ENCODE measurements around the gene SNAP25.

DNA sequence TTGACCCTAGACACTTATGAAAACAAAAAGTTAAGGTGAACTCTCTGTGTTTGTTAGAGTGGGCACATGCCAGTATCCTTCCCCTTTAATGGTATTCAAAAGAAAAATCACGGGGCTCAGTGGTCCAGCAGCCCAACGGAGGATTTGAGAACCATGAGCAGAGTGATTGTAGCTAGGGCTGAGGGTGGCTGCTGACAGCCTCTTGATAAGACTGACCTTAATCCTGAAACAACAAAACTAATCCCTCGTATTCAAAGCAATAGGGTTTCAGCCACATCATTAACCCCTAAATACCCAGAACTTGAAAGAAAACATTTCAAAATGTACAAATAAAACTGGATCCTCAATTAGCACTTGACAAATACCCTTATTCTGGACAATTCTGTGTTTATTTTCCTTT is 95.1 kb downstream of the SNAP25 start:
- no peak for TF ChIP-seq EZH2 (IDR thresholded peaks at IDR 0.05; ENCODE audit: borderline replicate concordance, insufficient read depth, low read depth, low read length, poor library complexity, severe bottlenecking)
- TF ChIP-seq CTCF (IDR thresholded peaks at IDR 0.05): no peak

Measured in B cell (primary cell).